Vagina (tissue), 2 donors: ENCODE data around the gene FASTK.

Experiments
- CTCF ChIP-seq, 3 experiments: fragments of 450-650 bp in 2 of 3; fragments of 200-600 bp in 1 of 3; sonication (generic) in 1 of 3; IDR thresholded peaks; one replicate each; pipeline ENCODE4 v1.5.1; 2017 to 2019; ENCODE audit warnings: antibody characterized with exemption in 3 of 3, mild to moderate bottlenecking in 2 of 3, moderate library complexity in 2 of 3
- POLR2A ChIP-seq, 2 donors: fragments of 450-650 bp; IDR thresholded peaks; one replicate each; pipeline ENCODE4 v1.6.1; 2017; ENCODE audit warnings: antibody characterized with exemption in 2 of 2, mild to moderate bottlenecking in 2 of 2, moderate library complexity in 2 of 2
- POLR2AphosphoS5 ChIP-seq, 2 donors: sonication (generic); formaldehyde crosslinking; IDR thresholded peaks; one replicate each; pipeline ENCODE4 v1.9.0; 2017; ENCODE audit warnings: antibody characterized with exemption in 2 of 2, mild to moderate bottlenecking in 2 of 2, low read depth in 1 of 2; ENCODE audit not compliant: insufficient read depth in 1 of 2

GRCh38 chr7:151076863-151077704 is 3.5 kb downstream of the FASTK start:
- no peak for TF ChIP-seq CTCF (IDR thresholded peaks at IDR 0.05)
- TF ChIP-seq POLR2AphosphoS5 (IDR thresholded peaks at IDR 0.05; ENCODE audit: insufficient read depth in 1 of 2, low read depth in 1 of 2) = no peak
- TF ChIP-seq POLR2A (IDR thresholded peaks at IDR 0.05) = no peak
